Measurements from ENCODE around the gene SPAG16. TPM values are rescaled to one million over a fixed set of nuclear protein-coding genes. Genes with fewer than 3 reads are reported as not detected.

Gene SPAG16
- total RNA-seq, 1 experiment from 2014 or later = 17.3 TPM

DNA sequence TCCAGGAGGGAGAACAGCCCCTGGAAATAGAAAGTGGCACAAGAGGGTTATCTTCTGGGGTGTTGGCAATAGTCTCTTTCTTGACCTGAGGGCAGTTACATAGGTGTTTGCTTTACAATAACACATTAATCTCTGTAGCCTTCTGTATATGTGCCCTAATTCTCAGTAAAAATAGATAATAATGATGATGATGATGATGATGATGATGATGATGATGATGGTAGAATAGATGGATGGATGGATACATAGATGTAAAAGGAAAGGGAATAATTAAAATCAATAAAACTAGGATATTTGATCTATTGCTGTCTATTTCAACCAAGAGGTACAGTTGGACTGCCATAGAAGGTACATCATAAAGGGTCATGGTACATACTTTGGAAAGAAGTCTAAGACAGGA lies 948.9 kb downstream of the SPAG16 start:
- no peak for DNase-seq

More for the DNA sequence above, 948.9 kb downstream of the SPAG16 start:
- Histone ChIP-seq H2BK20ac (ENCODE audit: low read depth, low read length, poor library complexity, severe bottlenecking) (no peak overlapping the region), H3K4me2 (ENCODE audit: insufficient read depth, insufficient read length, low read length) (no peak overlapping the region), H2AK5ac (ENCODE audit: insufficient read length, low read length) (no peak overlapping the region), H2BK12ac (ENCODE audit: insufficient read length, low read depth, low read length) (no peak overlapping the region), H3K56ac (ENCODE audit: insufficient read length, low read depth, low read length) (no peak overlapping the region), H3K9ac (ENCODE audit: extremely low read depth, insufficient read length, low read length) (no peak overlapping the region), H2BK120ac (ENCODE audit: low read depth, low read length, poor library complexity, severe bottlenecking) (no peak overlapping the region), H2BK5ac (ENCODE audit: insufficient read length, low read length) (no peak overlapping the region), H2BK15ac (ENCODE audit: low read depth, low read length) (no peak overlapping the region), H3K14ac (ENCODE audit: insufficient read depth, low read length) (no peak overlapping the region), H3K27ac (ENCODE audit: insufficient read length, low read depth, low read length) (no peak overlapping the region), H3K18ac (ENCODE audit: insufficient read length, low read depth, low read length) (no peak overlapping the region), H4K91ac (ENCODE audit: insufficient read length, low read depth, low read length) (no peak overlapping the region), H3K27me3 (ENCODE audit: insufficient read depth, low read length) (no peaks in the 10 kb centered on the region), H3K9me3 (ENCODE audit: control insufficient read depth, low read depth, low read length) (no peaks in the 10 kb centered on the region), H3K79me1 (ENCODE audit: insufficient read depth, low read depth, low read length, poor library complexity, severe bottlenecking) (no peaks in the 10 kb centered on the region), H3K23ac (ENCODE audit: insufficient read length, low read depth, low read length) (no peak overlapping the region), H4K5ac (ENCODE audit: insufficient read length, low read depth, low read length) (no peak overlapping the region), H4K20me1 (ENCODE audit: control insufficient read depth, insufficient read depth, insufficient read length) (no peaks in the 10 kb centered on the region), H3K79me2 (ENCODE audit: insufficient read depth, low read length) (no peaks in the 10 kb centered on the region), H4K8ac (replicated peaks; ENCODE audit: insufficient read length, low read depth, low read length) (no peak overlapping the region), H3K4ac (ENCODE audit: low read depth, low read length) (no peak overlapping the region), H3K4me1 (ENCODE audit: insufficient read depth, low read length) (no peaks in the 10 kb centered on the region), H3K23me2 (ENCODE audit: insufficient read length, low read depth, low read length, poor library complexity, severe bottlenecking) (no peaks in the 10 kb centered on the region), H2AFZ (ENCODE audit: low read length) (no peak overlapping the region), H3T11ph (ENCODE audit: low read length) (no peak overlapping the region)
- Mint-ChIP-seq H3K4me1 (no peaks in the 10 kb centered on the region), H3K9me3 (no peaks in the 10 kb centered on the region; a peak in 1 of 5 replicates), H3K27me3 (ENCODE audit: low read depth) (no peaks in the 10 kb centered on the region), H3K4me3 (no peak overlapping the region), H3K36me3 (ENCODE audit: insufficient read depth in 1 of 3, low read depth in 3 of 3) (no peaks in the 10 kb centered on the region), H3K27ac (no peak overlapping the region)
- TF ChIP-seq, protein P1, sequence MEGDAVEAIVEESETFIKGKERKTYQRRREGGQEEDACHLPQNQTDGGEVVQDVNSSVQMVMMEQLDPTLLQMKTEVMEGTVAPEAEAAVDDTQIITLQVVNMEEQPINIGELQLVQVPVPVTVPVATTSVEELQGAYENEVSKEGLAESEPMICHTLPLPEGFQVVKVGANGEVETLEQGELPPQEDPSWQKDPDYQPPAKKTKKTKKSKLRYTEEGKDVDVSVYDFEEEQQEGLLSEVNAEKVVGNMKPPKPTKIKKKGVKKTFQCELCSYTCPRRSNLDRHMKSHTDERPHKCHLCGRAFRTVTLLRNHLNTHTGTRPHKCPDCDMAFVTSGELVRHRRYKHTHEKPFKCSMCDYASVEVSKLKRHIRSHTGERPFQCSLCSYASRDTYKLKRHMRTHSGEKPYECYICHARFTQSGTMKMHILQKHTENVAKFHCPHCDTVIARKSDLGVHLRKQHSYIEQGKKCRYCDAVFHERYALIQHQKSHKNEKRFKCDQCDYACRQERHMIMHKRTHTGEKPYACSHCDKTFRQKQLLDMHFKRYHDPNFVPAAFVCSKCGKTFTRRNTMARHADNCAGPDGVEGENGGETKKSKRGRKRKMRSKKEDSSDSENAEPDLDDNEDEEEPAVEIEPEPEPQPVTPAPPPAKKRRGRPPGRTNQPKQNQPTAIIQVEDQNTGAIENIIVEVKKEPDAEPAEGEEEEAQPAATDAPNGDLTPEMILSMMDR (conservative IDR thresholded peaks at IDR 0.05) = no peak

Measured in H9 (cell line).